Astrocyte of the cerebellum (primary cell): ENCODE data around the gene CSF1.

Experiments
- DNase-seq: peaks from one replicate; pipeline ENCODE4 v3.0.0-alpha.2; 2011; ENCODE audit warnings: low read depth
- H3K4me3 ChIP-seq: 2 replicates; pipeline ENCODE4 v1.5.1; 2011; ENCODE audit warnings: mild to moderate bottlenecking, low read depth, low read length, moderate library complexity
- CTCF ChIP-seq: IDR thresholded peaks from 2 replicates; pipeline ENCODE4 v1.5.1; 2012; ENCODE audit warnings: low read length, low read depth, moderate library complexity, mild to moderate bottlenecking; ENCODE audit errors: missing control alignments
- in situ Hi-C: cut with HindIII; loops from 2 replicates; pipeline ENCODE4 v1.10.0; 2017; ENCODE audit warnings: low sequenced_read_pairs

CSF1 gene

GRCh38 chr1:109959632-109959973 lies 49.0 kb downstream of the CSF1 start:
- DNase-seq, result no peak
- in situ Hi-C loops, result no loop called here
- no peak overlapping the region for H3K4me3 ChIP-seq
- TF ChIP-seq CTCF, result no peak

GRCh38 chr1:109959974-109960744 lies 49.5 kb downstream of the CSF1 start:
- in situ Hi-C loops, result no loop called here
- no peak overlapping the region for H3K4me3 ChIP-seq
- no peak for DNase-seq
- TF ChIP-seq CTCF, result peak; percentile 11

- H3K4me3 ChIP-seq, result no peak overlapping the region
- in situ Hi-C loops, result no loop called here
- no peak for DNase-seq
- TF ChIP-seq CTCF, result no peak
Measured at GRCh38 chr1:109960745-109961094, 50.1 kb downstream of the CSF1 start.

DNA sequence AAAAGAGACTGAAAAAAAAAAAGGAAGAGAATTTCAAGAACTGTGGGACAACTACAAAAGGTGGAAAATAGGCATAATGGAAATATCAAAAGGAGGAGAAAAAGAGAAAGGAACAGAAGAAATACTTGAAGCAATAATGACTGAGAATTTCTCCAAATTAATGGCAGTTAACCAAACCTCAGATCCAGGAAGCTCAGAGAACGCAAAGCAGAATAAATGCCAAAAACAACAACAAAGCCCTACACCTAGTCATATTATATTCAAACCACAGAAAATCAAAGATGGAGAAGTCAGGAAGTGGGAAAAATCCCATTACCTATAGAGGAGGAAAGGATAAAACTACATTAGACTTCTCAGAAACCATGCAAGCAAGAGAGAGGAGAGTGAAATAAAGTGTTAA lies 53.2 kb downstream of the CSF1 start:
- in situ Hi-C loops, result no loop called here
- no peak overlapping the region for H3K4me3 ChIP-seq
- DNase-seq, result peak; percentile 63
- no peak for TF ChIP-seq CTCF

GRCh38 chr1:109969146-109969829 lies 58.6 kb downstream of the CSF1 start:
- TF ChIP-seq CTCF, result no peak
- DNase-seq, result no peak
- in situ Hi-C loops, result no loop called here
- no peak overlapping the region for H3K4me3 ChIP-seq

DNA sequence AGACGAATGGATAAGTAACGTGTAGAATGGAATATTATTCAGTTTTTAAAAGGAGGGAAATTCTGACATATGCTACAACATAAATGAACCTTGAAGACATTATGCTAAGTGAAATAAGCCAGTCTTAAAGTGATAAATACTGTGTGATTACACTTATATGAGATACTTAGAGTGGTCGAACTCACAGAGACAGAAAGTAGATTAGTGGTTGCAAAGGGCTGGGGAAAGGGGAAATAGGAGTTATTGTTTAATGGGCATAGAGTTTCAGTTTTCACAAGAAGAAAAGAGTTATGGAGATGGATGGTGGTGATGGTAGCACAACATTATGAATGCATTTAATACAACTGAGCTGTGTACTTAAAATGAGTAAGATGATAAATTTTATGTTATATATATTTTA lies 59.3 kb downstream of the CSF1 start:
- in situ Hi-C loops, result no loop called here
- H3K4me3 ChIP-seq, result no peak overlapping the region
- no peak for DNase-seq
- TF ChIP-seq CTCF, result no peak
